Measurements from ENCODE around the gene ABCB8.

- TF ChIP-seq, protein P1, sequence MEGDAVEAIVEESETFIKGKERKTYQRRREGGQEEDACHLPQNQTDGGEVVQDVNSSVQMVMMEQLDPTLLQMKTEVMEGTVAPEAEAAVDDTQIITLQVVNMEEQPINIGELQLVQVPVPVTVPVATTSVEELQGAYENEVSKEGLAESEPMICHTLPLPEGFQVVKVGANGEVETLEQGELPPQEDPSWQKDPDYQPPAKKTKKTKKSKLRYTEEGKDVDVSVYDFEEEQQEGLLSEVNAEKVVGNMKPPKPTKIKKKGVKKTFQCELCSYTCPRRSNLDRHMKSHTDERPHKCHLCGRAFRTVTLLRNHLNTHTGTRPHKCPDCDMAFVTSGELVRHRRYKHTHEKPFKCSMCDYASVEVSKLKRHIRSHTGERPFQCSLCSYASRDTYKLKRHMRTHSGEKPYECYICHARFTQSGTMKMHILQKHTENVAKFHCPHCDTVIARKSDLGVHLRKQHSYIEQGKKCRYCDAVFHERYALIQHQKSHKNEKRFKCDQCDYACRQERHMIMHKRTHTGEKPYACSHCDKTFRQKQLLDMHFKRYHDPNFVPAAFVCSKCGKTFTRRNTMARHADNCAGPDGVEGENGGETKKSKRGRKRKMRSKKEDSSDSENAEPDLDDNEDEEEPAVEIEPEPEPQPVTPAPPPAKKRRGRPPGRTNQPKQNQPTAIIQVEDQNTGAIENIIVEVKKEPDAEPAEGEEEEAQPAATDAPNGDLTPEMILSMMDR (IDR thresholded peaks at IDR 0.05): no peak
- TF ChIP-seq POLR2AphosphoS5 (IDR thresholded peaks at IDR 0.05) (no peak), POLR2A (IDR thresholded peaks at IDR 0.05) (no peak), EP300 (IDR thresholded peaks at IDR 0.05) (no peak)
Observed at GRCh38 chr7:151035026-151035717, 6.9 kb downstream of the ABCB8 start.
